HEK293 (cell line): ENCODE data around the gene TSPAN17.

ENCODE experiments used
- CTCF ChIA-PET: fragments of 350-600 bp; formaldehyde crosslinking; extraction: SDS; loops from one replicate; lab custom pipeline; 2021; ENCODE audit warnings: antibody characterized with exemption; lab: Yijun Ruan, JAX
- POLR2A ChIA-PET: fragments of 300-600 bp; formaldehyde crosslinking; extraction: SDS; loops from one replicate; lab custom pipeline; 2020; ENCODE audit warnings: antibody characterized with exemption, inconsistent platforms; lab: Yijun Ruan, JAX
- H3K27ac ChIP-seq: fragments of 200-500 bp; sonication (Bioruptor generic); 2 replicates; pipeline ENCODE4 v1.5.1; 2014; ENCODE audit warnings: low read depth, low read length, control low read depth, inconsistent platforms; ENCODE audit errors: extremely low read depth
- H3K36me3 ChIP-seq, 2 experiments: fragments of 200-500 bp in 1 of 2; sonication (Bioruptor generic) in 1 of 2; 1 replicate in 1 of 2; 2 replicates in 1 of 2; pipeline ENCODE4 v1.5.1; 2014 to 2017; ENCODE audit warnings: inconsistent platforms in 2 of 2, low read length in 2 of 2; ENCODE audit not compliant: control insufficient read depth in 2 of 2, insufficient read depth in 1 of 2
- H3K4me1 ChIP-seq: fragments of 200-500 bp; sonication (Bioruptor generic); 2 replicates; pipeline ENCODE4 v1.5.1; 2014; ENCODE audit warnings: mild to moderate bottlenecking, low read length, inconsistent platforms; ENCODE audit not compliant: control insufficient read depth, insufficient read depth
- H3K4me3 ChIP-seq: 2 replicates; pipeline ENCODE4 v1.5.1; 2011; ENCODE audit warnings: low read depth, mild to moderate bottlenecking, control low read depth, low read length, moderate library complexity
- H3K9me3 ChIP-seq: fragments of 200-500 bp; sonication (Bioruptor generic); 2 replicates; pipeline ENCODE4 v1.5.1; 2014; ENCODE audit warnings: low read depth, low read length, inconsistent platforms; ENCODE audit not compliant: control insufficient read depth, insufficient read depth
- GLI4 ChIP-seq: fragments of 450-650 bp; formaldehyde crosslinking; IDR thresholded peaks from 2 replicates; pipeline ENCODE4 v1.5.1; 2016; ENCODE audit warnings: missing biosample characterization, missing genetic modification characterization
- PRDM1 ChIP-seq: fragments of 450-650 bp; formaldehyde crosslinking; IDR thresholded peaks from 2 replicates; pipeline ENCODE4; 2016; ENCODE audit warnings: missing biosample characterization, missing genetic modification characterization
- TCF7L2 ChIP-seq: IDR thresholded peaks from 2 replicates; pipeline ENCODE4 v1.6.1; 2011; ENCODE audit warnings: low read depth, mild to moderate bottlenecking, inconsistent platforms, low read length, moderate library complexity, borderline replicate concordance
- YY1 ChIP-seq: fragments of 450-650 bp; formaldehyde crosslinking; IDR thresholded peaks from 2 replicates; pipeline ENCODE4 v1.5.1; 2018; ENCODE audit warnings: missing biosample characterization, missing genetic modification characterization
- ZFHX2 ChIP-seq: fragments of 450-650 bp; formaldehyde crosslinking; conservative IDR thresholded peaks from 2 replicates; pipeline ENCODE4 v1.5.1; 2016; ENCODE audit warnings: missing biosample characterization, missing genetic modification characterization
- ZNF404 ChIP-seq: fragments of 450-650 bp; formaldehyde crosslinking; IDR thresholded peaks from 2 replicates; pipeline ENCODE4 v1.5.1; 2017; ENCODE audit warnings: missing biosample characterization, missing genetic modification characterization
- ZNF510 ChIP-seq: fragments of 450-650 bp; formaldehyde crosslinking; IDR thresholded peaks from 2 replicates; pipeline ENCODE4 v1.5.1; 2018; ENCODE audit warnings: mild to moderate bottlenecking, missing genetic modification characterization, missing biosample characterization; ENCODE audit not compliant: insufficient replicate concordance
- ZNF660 ChIP-seq: fragments of 450-650 bp; IDR thresholded peaks from 2 replicates; pipeline ENCODE4 v1.5.1; 2018; ENCODE audit warnings: missing biosample characterization, mild to moderate bottlenecking, missing genetic modification characterization
- TF ChIP-seq, protein P1 (sequence below): fragments of 450-650 bp; formaldehyde crosslinking; IDR thresholded peaks from 2 replicates; pipeline ENCODE4 v1.5.1; 2016; ENCODE audit warnings: missing biosample characterization, missing genetic modification characterization, borderline replicate concordance
- TF ChIP-seq, protein P2 (sequence below): fragments of 450-650 bp; formaldehyde crosslinking; IDR thresholded peaks from 2 replicates; pipeline ENCODE4 v1.5.1; 2016; ENCODE audit warnings: missing biosample characterization, missing genetic modification characterization
- TF ChIP-seq, protein P3 (sequence below): fragments of 450-650 bp; formaldehyde crosslinking; IDR thresholded peaks from 2 replicates; pipeline ENCODE4 v1.5.1; 2016; ENCODE audit warnings: missing biosample characterization, missing genetic modification characterization
- TF ChIP-seq, protein P4 (sequence below): fragments of 450-650 bp; formaldehyde crosslinking; optimal IDR thresholded peaks from 2 replicates; pipeline ENCODE3; 2016; ENCODE audit warnings: missing biosample characterization, mild to moderate bottlenecking, missing genetic modification characterization

Gene TSPAN17

DNA sequence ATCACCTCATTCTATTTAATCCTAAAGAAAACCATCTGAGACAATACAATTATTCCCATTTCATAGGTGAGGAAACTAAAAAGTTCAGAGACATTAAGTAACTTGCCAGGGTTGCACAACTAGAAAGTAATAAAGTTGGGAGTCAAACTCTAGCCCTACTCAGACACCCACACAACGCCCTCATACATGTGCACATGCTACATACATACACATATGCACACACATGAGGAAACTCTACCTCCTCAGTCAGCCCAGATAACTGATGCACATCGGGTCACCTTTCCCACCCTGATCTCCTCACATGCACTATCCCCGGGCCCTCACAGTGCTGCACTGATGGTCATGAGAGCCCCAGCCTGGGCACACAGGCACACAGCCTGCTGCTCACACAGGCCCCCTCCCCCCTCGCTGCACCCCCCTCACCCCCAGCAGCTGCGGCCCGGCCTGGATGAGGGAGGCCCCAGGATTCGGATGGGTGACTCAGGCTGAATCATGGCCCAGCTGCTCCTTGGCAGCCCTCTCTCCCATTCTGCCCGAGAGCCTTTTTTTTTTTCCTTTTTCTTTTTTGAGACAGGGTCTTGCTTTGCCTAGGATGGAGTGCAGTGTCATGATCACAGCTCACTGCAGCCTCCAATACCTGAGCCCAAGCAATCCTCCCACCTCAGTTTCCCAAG, 32.3 kb upstream of the TSPAN17 start:
- H3K27ac ChIP-seq: no peak overlapping the region
- no peaks in the 10 kb centered on the region for H3K9me3 ChIP-seq
- no peaks in the 10 kb centered on the region for H3K36me3 ChIP-seq
- TF ChIP-seq ZFHX2 (peak; percentile 62), ZNF404 (tag by site-specific recombination) (no peak)
- TF ChIP-seq, all 188 proteins: peak for 1
- ChIA-PET CTCF (interaction anchor here (0.6 kb wide), 1 partner anchor 184 kb away, joined by 4 read pairs; no protein-coding TSS in a partner anchor), POLR2A (no interaction called here)
- H3K4me1 ChIP-seq: peaks cover 6% of the 10 kb centered on the region; the same call in 1 of the 2 replicates
- H3K4me3 ChIP-seq: no peak overlapping the region

DNA sequence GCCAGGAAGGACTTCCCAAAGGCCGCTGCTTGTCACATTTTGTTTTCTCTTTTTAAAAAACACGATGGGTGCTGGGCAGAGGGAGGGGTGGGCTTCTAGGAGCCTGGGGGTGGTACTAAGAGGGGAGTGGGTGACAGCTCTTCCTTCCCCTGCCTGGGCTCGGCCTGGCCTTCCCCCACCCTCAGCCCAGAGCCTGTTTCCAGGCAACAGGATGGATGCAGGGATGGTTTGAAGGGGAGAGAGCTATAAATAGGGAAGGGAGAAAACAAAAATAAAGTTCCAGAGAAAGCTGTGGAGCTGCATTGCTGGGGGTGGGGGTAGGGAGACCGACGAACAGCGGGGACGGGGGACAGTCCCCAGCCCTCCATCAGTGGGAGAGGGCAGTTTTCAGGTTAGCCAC, 30.8 kb upstream of the TSPAN17 start:
- POLR2A ChIA-PET: interaction anchor here (0.6 kb wide), 1 partner anchor 22 kb away, joined by 4 read pairs; no protein-coding TSS in a partner anchor
- H3K9me3 ChIP-seq: no peaks in the 10 kb centered on the region
- no peak overlapping the region for H3K4me3 ChIP-seq
- peaks cover 6% of the 10 kb centered on the region; the same call in 1 of the 2 replicates for H3K4me1 ChIP-seq
- no peak overlapping the region for H3K27ac ChIP-seq
- TF ChIP-seq PRDM1 (tag by site-specific recombination) (peak; percentile 47; the same call in 1 of the 2 replicates), TCF7L2 (no peak)
- CTCF ChIA-PET: interaction anchor here (0.7 kb wide), 1 partner anchor 52 kb away, joined by 4 read pairs; no protein-coding TSS in a partner anchor
- no peaks in the 10 kb centered on the region for H3K36me3 ChIP-seq

DNA sequence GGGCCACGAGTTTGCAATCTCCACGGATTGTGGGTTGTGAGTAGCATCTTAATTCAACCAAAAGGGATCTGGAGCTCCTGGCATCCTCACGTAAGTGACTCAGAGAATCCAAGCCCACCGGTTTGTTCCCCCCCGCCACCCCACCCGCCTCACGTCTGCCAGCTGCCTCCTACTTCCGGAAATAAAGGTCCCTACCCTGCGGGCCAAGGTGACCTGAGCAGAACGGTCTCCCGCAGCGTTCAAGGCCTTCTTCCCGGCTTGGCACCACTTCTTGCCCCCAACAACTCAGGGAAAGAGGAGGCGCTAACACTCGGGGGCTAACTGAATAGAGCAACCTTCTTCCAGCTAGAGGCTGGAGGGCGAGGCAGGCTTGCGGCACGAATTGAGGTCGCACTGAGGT, 28.5 kb upstream of the TSPAN17 start:
- H3K4me1 ChIP-seq: peaks cover 4% of the 10 kb centered on the region; the same call in 1 of the 2 replicates
- TF ChIP-seq ZNF660: no peak
- no peak for TF ChIP-seq ZNF510 (tag by site-specific recombination)
- no peak for TF ChIP-seq GLI4 (tag by site-specific recombination)
- TF ChIP-seq, protein P1, sequence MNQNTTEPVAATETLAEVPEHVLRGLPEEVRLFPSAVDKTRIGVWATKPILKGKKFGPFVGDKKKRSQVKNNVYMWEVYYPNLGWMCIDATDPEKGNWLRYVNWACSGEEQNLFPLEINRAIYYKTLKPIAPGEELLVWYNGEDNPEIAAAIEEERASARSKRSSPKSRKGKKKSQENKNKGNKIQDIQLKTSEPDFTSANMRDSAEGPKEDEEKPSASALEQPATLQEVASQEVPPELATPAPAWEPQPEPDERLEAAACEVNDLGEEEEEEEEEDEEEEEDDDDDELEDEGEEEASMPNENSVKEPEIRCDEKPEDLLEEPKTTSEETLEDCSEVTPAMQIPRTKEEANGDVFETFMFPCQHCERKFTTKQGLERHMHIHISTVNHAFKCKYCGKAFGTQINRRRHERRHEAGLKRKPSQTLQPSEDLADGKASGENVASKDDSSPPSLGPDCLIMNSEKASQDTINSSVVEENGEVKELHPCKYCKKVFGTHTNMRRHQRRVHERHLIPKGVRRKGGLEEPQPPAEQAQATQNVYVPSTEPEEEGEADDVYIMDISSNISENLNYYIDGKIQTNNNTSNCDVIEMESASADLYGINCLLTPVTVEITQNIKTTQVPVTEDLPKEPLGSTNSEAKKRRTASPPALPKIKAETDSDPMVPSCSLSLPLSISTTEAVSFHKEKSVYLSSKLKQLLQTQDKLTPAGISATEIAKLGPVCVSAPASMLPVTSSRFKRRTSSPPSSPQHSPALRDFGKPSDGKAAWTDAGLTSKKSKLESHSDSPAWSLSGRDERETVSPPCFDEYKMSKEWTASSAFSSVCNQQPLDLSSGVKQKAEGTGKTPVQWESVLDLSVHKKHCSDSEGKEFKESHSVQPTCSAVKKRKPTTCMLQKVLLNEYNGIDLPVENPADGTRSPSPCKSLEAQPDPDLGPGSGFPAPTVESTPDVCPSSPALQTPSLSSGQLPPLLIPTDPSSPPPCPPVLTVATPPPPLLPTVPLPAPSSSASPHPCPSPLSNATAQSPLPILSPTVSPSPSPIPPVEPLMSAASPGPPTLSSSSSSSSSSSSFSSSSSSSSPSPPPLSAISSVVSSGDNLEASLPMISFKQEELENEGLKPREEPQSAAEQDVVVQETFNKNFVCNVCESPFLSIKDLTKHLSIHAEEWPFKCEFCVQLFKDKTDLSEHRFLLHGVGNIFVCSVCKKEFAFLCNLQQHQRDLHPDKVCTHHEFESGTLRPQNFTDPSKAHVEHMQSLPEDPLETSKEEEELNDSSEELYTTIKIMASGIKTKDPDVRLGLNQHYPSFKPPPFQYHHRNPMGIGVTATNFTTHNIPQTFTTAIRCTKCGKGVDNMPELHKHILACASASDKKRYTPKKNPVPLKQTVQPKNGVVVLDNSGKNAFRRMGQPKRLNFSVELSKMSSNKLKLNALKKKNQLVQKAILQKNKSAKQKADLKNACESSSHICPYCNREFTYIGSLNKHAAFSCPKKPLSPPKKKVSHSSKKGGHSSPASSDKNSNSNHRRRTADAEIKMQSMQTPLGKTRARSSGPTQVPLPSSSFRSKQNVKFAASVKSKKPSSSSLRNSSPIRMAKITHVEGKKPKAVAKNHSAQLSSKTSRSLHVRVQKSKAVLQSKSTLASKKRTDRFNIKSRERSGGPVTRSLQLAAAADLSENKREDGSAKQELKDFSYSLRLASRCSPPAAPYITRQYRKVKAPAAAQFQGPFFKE (tag by site-specific recombination): no peak
- no peak for TF ChIP-seq YY1
- TF ChIP-seq, protein P2, sequence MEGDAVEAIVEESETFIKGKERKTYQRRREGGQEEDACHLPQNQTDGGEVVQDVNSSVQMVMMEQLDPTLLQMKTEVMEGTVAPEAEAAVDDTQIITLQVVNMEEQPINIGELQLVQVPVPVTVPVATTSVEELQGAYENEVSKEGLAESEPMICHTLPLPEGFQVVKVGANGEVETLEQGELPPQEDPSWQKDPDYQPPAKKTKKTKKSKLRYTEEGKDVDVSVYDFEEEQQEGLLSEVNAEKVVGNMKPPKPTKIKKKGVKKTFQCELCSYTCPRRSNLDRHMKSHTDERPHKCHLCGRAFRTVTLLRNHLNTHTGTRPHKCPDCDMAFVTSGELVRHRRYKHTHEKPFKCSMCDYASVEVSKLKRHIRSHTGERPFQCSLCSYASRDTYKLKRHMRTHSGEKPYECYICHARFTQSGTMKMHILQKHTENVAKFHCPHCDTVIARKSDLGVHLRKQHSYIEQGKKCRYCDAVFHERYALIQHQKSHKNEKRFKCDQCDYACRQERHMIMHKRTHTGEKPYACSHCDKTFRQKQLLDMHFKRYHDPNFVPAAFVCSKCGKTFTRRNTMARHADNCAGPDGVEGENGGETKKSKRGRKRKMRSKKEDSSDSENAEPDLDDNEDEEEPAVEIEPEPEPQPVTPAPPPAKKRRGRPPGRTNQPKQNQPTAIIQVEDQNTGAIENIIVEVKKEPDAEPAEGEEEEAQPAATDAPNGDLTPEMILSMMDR: no peak
- TF ChIP-seq, protein P3, sequence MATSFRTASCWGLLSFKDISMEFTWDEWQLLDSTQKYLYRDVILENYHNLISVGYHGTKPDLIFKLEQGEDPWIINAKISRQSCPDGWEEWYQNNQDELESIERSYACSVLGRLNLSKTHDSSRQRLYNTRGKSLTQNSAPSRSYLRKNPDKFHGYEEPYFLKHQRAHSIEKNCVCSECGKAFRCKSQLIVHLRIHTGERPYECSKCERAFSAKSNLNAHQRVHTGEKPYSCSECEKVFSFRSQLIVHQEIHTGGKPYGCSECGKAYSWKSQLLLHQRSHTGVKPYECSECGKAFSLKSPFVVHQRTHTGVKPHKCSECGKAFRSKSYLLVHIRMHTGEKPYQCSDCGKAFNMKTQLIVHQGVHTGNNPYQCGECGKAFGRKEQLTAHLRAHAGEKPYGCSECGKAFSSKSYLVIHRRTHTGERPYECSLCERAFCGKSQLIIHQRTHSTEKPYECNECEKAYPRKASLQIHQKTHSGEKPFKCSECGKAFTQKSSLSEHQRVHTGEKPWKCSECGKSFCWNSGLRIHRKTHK (tag by site-specific recombination): no peak
- TF ChIP-seq, protein P4, sequence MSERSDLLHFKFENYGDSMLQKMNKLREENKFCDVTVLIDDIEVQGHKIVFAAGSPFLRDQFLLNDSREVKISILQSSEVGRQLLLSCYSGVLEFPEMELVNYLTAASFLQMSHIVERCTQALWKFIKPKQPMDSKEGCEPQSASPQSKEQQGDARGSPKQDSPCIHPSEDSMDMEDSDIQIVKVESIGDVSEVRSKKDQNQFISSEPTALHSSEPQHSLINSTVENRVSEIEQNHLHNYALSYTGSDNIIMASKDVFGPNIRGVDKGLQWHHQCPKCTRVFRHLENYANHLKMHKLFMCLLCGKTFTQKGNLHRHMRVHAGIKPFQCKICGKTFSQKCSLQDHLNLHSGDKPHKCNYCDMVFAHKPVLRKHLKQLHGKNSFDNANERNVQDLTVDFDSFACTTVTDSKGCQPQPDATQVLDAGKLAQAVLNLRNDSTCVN (tag by site-specific recombination): no peak
- ChIA-PET CTCF (no interaction called here), POLR2A (no interaction called here)
- H3K9me3 ChIP-seq: no peaks in the 10 kb centered on the region
- H3K27ac ChIP-seq: no peak overlapping the region
- no peak overlapping the region for H3K4me3 ChIP-seq
- no peaks in the 10 kb centered on the region for H3K36me3 ChIP-seq
